Measurements from ENCODE around the gene MCM9.

Gene MCM9

DNA sequence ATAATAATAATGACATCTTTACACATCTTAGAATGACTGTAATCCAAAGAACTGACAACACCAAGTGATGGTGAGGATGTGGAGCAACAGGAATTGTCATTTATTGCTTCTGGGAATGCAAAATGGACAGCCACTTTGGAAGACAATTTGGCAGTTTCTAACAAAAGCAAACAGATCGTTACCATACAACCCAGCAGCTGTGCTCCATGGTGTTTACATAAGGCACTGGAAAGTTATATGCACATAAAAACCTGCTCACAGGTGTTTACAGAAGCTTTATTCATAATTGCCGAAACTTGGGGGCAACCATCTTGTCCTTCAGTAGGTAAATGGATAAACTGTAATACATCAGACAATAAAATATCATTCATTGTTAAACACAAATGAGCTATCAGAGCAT, 59.3 kb downstream of the MCM9 start:
- TF ChIP-seq, protein P1, sequence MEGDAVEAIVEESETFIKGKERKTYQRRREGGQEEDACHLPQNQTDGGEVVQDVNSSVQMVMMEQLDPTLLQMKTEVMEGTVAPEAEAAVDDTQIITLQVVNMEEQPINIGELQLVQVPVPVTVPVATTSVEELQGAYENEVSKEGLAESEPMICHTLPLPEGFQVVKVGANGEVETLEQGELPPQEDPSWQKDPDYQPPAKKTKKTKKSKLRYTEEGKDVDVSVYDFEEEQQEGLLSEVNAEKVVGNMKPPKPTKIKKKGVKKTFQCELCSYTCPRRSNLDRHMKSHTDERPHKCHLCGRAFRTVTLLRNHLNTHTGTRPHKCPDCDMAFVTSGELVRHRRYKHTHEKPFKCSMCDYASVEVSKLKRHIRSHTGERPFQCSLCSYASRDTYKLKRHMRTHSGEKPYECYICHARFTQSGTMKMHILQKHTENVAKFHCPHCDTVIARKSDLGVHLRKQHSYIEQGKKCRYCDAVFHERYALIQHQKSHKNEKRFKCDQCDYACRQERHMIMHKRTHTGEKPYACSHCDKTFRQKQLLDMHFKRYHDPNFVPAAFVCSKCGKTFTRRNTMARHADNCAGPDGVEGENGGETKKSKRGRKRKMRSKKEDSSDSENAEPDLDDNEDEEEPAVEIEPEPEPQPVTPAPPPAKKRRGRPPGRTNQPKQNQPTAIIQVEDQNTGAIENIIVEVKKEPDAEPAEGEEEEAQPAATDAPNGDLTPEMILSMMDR (IDR thresholded peaks at IDR 0.05; ENCODE audit: insufficient read depth, low read length, poor library complexity, severe bottlenecking): no peak
- no peak for DNase-seq (ENCODE audit: extremely low read depth, insufficient read length)
- H3K27me3 ChIP-seq (replicated peaks; ENCODE audit: control insufficient read depth, insufficient read depth, low read length): no peaks in the 10 kb centered on the region
- no peak overlapping the region for H3K4me3 ChIP-seq (replicated peaks; ENCODE audit: low read depth, low read length)
- no peaks in the 10 kb centered on the region for H3K36me3 ChIP-seq (ENCODE audit: control insufficient read depth, insufficient read depth, low read length)

DNA sequence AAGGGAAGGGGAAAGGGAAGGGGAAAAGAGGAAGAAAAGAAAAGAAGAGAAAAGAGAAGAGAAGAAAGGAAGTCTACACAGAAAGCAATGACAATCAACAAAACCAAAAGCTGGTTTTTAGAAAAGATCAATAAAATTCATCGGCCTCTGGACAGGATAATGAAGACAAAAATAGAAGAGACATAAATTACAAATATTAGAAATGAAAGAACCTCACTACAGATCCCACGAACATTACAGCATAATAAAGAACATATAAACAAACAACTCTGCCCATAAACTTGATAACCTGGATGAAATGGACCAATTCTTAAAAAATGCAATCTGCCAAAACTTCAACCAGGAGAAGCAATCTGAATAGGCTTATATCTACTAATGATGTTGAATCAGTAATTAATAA, 61.7 kb downstream of the MCM9 start:
- no peak for DNase-seq (ENCODE audit: extremely low read depth, insufficient read length)
- no peaks in the 10 kb centered on the region for H3K27me3 ChIP-seq (replicated peaks; ENCODE audit: control insufficient read depth, insufficient read depth, low read length)
- H3K4me3 ChIP-seq (replicated peaks; ENCODE audit: low read depth, low read length): no peak overlapping the region
- TF ChIP-seq, protein P1 (IDR thresholded peaks at IDR 0.05; ENCODE audit: insufficient read depth, low read length, poor library complexity, severe bottlenecking): no peak
- no peaks in the 10 kb centered on the region for H3K36me3 ChIP-seq (ENCODE audit: control insufficient read depth, insufficient read depth, low read length)

DNA sequence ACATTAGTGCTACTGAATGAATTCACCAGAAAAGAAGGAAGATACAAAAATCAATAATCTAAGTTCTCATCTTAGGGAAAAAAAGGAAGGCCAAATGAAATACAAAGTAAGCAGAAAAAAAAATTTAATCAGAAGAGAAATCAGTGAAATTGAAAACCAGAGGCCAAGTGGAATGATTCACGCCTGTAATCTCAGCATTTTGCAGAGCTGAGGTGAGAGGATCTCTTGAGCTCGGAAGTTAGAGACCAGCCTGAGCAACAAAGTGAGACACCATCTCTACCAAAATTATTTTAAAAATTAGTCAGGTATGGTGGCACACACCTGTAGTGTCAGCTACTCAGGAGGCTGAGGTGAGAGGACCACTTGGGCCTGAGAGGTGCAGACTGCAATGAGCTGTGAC, 62.2 kb downstream of the MCM9 start:
- H3K4me3 ChIP-seq (replicated peaks; ENCODE audit: low read depth, low read length): no peak overlapping the region
- TF ChIP-seq, protein P1 (IDR thresholded peaks at IDR 0.05; ENCODE audit: insufficient read depth, low read length, poor library complexity, severe bottlenecking): no peak
- H3K27me3 ChIP-seq (replicated peaks; ENCODE audit: control insufficient read depth, insufficient read depth, low read length): no peaks in the 10 kb centered on the region
- H3K36me3 ChIP-seq (ENCODE audit: control insufficient read depth, insufficient read depth, low read length): no peaks in the 10 kb centered on the region
- DNase-seq (ENCODE audit: extremely low read depth, insufficient read length): no peak

DNA sequence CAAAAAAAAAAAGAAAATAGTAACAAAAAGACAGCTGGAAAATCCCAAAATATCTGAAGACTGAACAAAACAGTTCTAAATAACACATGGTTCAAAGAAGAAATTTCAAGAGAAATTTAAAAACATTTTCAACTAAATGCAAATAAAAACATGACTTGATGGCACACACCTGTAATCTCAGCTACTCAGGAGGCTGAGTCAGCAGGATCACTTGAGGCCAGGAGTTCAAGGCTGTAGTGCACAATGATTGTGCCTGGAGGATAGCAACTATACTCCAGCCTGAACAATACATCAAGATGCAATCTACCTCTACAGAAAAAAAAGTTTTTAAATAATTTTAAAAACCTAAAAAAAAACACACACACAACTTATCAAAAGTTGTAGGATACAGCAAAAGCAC, 62.6 kb downstream of the MCM9 start:
- Histone ChIP-seq H3K36me3 (ENCODE audit: control insufficient read depth, insufficient read depth, low read length) (no peaks in the 10 kb centered on the region), H3K4me3 (replicated peaks; ENCODE audit: low read depth, low read length) (no peak overlapping the region), H3K27me3 (replicated peaks; ENCODE audit: control insufficient read depth, insufficient read depth, low read length) (no peaks in the 10 kb centered on the region)
- TF ChIP-seq, protein P1 (IDR thresholded peaks at IDR 0.05; ENCODE audit: insufficient read depth, low read length, poor library complexity, severe bottlenecking): no peak
- no peak for DNase-seq (ENCODE audit: extremely low read depth, insufficient read length)

DNA sequence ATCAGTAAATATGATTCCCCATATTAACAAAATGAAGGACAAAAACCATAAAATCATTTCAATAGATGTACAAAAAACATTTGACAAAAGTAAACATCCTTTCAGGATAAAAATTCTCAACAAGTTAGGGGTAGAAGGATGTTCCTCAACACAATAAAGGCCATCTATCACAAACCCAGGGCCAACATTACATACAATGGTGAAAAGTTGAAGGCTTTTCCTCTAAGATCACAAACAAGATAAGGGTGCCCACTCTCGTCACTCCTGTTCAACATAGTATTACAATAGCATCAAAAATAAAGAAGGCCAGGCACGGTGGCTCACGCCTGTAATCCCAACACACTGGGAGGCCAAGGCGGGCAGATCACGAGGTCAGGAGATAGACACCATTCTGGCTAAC, 63.6 kb downstream of the MCM9 start:
- H3K36me3 ChIP-seq (ENCODE audit: control insufficient read depth, insufficient read depth, low read length): no peaks in the 10 kb centered on the region
- no peaks in the 10 kb centered on the region for H3K27me3 ChIP-seq (replicated peaks; ENCODE audit: control insufficient read depth, insufficient read depth, low read length)
- DNase-seq (ENCODE audit: extremely low read depth, insufficient read length): no peak
- no peak overlapping the region for H3K4me3 ChIP-seq (replicated peaks; ENCODE audit: low read depth, low read length)
- TF ChIP-seq, protein P1 (IDR thresholded peaks at IDR 0.05; ENCODE audit: insufficient read depth, low read length, poor library complexity, severe bottlenecking): no peak

DNA sequence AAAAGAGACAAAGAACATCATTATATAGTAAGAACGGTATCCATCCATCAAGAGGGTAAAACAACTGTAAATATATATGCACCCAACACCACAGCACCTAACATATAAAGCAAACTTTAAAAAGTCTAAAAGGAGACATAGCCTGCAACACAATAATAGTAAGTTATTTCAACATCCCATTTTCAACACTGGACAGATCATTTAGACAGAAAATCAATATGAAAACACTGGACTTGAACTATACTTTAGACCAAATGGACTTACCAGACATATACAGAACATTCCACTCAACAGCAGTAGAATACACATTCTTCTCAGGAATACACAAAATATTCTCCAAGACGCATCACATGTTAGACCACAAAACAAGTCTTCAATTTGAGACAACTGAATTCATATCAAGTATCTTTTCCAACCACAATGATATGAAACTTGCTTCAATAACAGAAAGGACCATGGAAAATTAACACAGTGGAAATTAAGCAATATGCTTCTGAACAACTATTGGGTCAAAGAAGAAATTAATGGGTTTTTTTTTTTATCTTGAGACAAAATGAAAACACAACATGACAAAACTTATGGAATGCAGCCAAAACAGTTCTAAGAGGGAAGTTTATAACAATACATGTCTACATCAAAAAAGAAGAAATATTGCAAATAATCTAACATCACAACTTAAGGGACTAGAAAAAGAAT, 64.9 kb downstream of the MCM9 start:
- Histone ChIP-seq H3K27me3 (replicated peaks; ENCODE audit: control insufficient read depth, insufficient read depth, low read length) (no peaks in the 10 kb centered on the region), H3K36me3 (ENCODE audit: control insufficient read depth, insufficient read depth, low read length) (no peaks in the 10 kb centered on the region), H3K4me3 (replicated peaks; ENCODE audit: low read depth, low read length) (no peak overlapping the region)
- TF ChIP-seq, protein P1 (IDR thresholded peaks at IDR 0.05; ENCODE audit: insufficient read depth, low read length, poor library complexity, severe bottlenecking): no peak
- DNase-seq (ENCODE audit: extremely low read depth, insufficient read length): no peak
